ENCODE results near the gene EFHB. TPM values are rescaled to one million over a fixed set of nuclear protein-coding genes. Genes with fewer than 3 reads are reported as not detected.

Gene EFHB
- total RNA-seq, 2 donors from 2014 or later: 1.3 to 2.7 TPM

GRCh38 chr3:19946832-19947548 lies 13.0 kb upstream of the EFHB start, which contains the start of gene RAB5A:
TSS of gene RAB5A (plus strand) at chr3:19947097. CDS start at chr3:19950899, 3,802 bp downstream.
- peaks cover 21% of the 10 kb centered on the region for H3K36me3 ChIP-seq (ENCODE audit: control insufficient read depth, insufficient read depth, low read length)
- peak within 1 kb of the TSS; percentile 96 for H3K4me3 ChIP-seq (ENCODE audit: low read length)
- 0% methylated on average over 7 to 73 of the region's 73 CpGs for WGBS, 2 experiments (ENCODE audit: insufficient coverage in 1 of 2, insufficient read length in 1 of 2)
- H3K9ac ChIP-seq (ENCODE audit: extremely low read depth, low read length, poor library complexity, severe bottlenecking): peak within 1 kb of the TSS; percentile 94
- H3K27ac ChIP-seq (ENCODE audit: low read depth, low read length): peak within 1 kb of the TSS; percentile 96
- no peaks in the 10 kb centered on the region for H3K9me3 ChIP-seq (ENCODE audit: control insufficient read depth, low read length)
- no peaks in the 10 kb centered on the region for H3K27me3 ChIP-seq (ENCODE audit: control insufficient read depth, insufficient read depth, low read length, poor library complexity, severe bottlenecking)
- H3K27ac Mint-ChIP-seq: peak within 1 kb of the TSS; percentile 100
- H3K4me1 ChIP-seq (ENCODE audit: control insufficient read depth, insufficient read depth, low read length): no peaks in the 10 kb centered on the region
- peaks cover 23% of the 10 kb centered on the region for H3K4me1 Mint-ChIP-seq
- no peak for TF ChIP-seq CTCF (conservative IDR thresholded peaks at IDR 0.05)
- H3K4me3 Mint-ChIP-seq: peak within 1 kb of the TSS; percentile 96
- H3K9me3 Mint-ChIP-seq: peaks cover 2% of the 10 kb centered on the region
- peaks cover 11% of the 10 kb centered on the region for H3K36me3 Mint-ChIP-seq (ENCODE audit: low read depth)
- H3K27me3 Mint-ChIP-seq (ENCODE audit: insufficient read depth): no peaks in the 10 kb centered on the region
- peak; percentile 99 for DNase-seq

GRCh38 chr3:19945969-19946831 lies 12.2 kb upstream of the EFHB start:
- peak; percentile 54 for DNase-seq
- peaks cover 5% of the 10 kb centered on the region for H3K36me3 Mint-ChIP-seq (ENCODE audit: low read depth)
- H3K4me1 Mint-ChIP-seq: peaks cover 23% of the 10 kb centered on the region
- no peaks in the 10 kb centered on the region for H3K27me3 Mint-ChIP-seq (ENCODE audit: insufficient read depth)
- Histone ChIP-seq H3K36me3 (ENCODE audit: control insufficient read depth, insufficient read depth, low read length) (peaks cover 14% of the 10 kb centered on the region), H3K9me3 (ENCODE audit: control insufficient read depth, low read length) (no peaks in the 10 kb centered on the region), H3K9ac (ENCODE audit: extremely low read depth, low read length, poor library complexity, severe bottlenecking) (peak overlapping the region; percentile 94), H3K27ac (ENCODE audit: low read depth, low read length) (peak overlapping the region; percentile 96), H3K27me3 (ENCODE audit: control insufficient read depth, insufficient read depth, low read length, poor library complexity, severe bottlenecking) (no peaks in the 10 kb centered on the region), H3K4me3 (ENCODE audit: low read length) (peak overlapping the region; percentile 96), H3K4me1 (ENCODE audit: control insufficient read depth, insufficient read depth, low read length) (no peaks in the 10 kb centered on the region)
- no peak for TF ChIP-seq CTCF (conservative IDR thresholded peaks at IDR 0.05)
- H3K9me3 Mint-ChIP-seq: peaks cover 2% of the 10 kb centered on the region
- 65 to 84% methylated on average over 15 to 26 of the region's 26 CpGs for WGBS, 2 experiments (ENCODE audit: insufficient coverage in 1 of 2, insufficient read length in 1 of 2)
- H3K27ac Mint-ChIP-seq: peak overlapping the region; percentile 100
- H3K4me3 Mint-ChIP-seq: peak overlapping the region; percentile 96

- Histone ChIP-seq H3K27me3 (ENCODE audit: control insufficient read depth, insufficient read depth, low read length, poor library complexity, severe bottlenecking) (no peaks in the 10 kb centered on the region), H3K9me3 (ENCODE audit: control insufficient read depth, low read length) (no peaks in the 10 kb centered on the region), H3K36me3 (ENCODE audit: control insufficient read depth, insufficient read depth, low read length) (peaks cover 7% of the 10 kb centered on the region), H3K4me3 (ENCODE audit: low read length) (peak overlapping the region; percentile 96), H3K4me1 (ENCODE audit: control insufficient read depth, insufficient read depth, low read length) (no peaks in the 10 kb centered on the region), H3K9ac (ENCODE audit: extremely low read depth, low read length, poor library complexity, severe bottlenecking) (no peak overlapping the region), H3K27ac (ENCODE audit: low read depth, low read length) (no peak overlapping the region)
- H3K36me3 Mint-ChIP-seq (ENCODE audit: low read depth): no peaks in the 10 kb centered on the region
- H3K27ac Mint-ChIP-seq: peak overlapping the region; percentile 100
- H3K4me1 Mint-ChIP-seq: peaks cover 23% of the 10 kb centered on the region
- no peaks in the 10 kb centered on the region for H3K27me3 Mint-ChIP-seq (ENCODE audit: insufficient read depth)
- 96% methylated on average over 9 of the region's 9 CpGs for WGBS, 2 experiments (ENCODE audit: insufficient coverage in 1 of 2, insufficient read length in 1 of 2)
- H3K4me3 Mint-ChIP-seq: peak overlapping the region; percentile 96
- no peak for DNase-seq
- peaks cover 2% of the 10 kb centered on the region for H3K9me3 Mint-ChIP-seq
- no peak for TF ChIP-seq CTCF (conservative IDR thresholded peaks at IDR 0.05)
Measured at GRCh38 chr3:19945534-19945933, 11.5 kb upstream of the EFHB start.

Measured in endodermal cell (in vitro differentiated cells).